ENCODE data around the gene C8G.

DNA sequence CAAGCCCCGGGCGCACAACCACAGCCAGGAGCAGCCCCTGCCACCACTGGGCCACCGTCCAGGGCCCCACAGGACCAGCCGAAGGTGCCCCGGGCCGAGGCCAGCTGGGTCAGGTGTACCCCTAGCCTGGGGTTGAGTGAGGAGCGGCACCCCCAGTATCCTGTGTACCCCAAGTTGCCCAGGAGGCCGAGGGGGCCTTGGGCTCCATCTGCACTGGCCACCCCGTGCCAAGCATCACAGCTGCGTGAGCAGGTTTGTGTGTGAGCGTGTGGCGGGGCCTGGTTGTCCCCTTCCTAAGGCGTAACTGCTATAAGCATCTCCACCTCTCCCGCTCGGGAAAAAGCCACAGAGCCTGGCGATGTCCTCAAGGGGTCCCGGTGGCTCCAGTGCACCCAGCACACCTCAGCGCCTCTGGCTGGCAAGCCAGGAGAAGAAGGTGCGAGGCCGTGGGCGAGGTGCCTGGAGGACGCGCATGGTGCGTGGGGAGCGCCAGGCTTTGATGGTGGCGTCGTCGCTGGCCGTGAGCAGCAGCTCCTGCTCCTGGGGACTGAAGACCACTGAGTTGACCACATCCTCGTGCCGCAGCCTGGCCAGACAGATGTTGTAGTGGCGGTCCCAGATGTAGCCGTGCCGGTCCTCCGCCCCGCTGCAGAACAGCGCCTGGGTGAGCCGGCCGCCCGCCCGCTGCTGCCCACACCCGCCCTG is 4.4 kb upstream of the C8G start:
- TF ChIP-seq, protein P1, sequence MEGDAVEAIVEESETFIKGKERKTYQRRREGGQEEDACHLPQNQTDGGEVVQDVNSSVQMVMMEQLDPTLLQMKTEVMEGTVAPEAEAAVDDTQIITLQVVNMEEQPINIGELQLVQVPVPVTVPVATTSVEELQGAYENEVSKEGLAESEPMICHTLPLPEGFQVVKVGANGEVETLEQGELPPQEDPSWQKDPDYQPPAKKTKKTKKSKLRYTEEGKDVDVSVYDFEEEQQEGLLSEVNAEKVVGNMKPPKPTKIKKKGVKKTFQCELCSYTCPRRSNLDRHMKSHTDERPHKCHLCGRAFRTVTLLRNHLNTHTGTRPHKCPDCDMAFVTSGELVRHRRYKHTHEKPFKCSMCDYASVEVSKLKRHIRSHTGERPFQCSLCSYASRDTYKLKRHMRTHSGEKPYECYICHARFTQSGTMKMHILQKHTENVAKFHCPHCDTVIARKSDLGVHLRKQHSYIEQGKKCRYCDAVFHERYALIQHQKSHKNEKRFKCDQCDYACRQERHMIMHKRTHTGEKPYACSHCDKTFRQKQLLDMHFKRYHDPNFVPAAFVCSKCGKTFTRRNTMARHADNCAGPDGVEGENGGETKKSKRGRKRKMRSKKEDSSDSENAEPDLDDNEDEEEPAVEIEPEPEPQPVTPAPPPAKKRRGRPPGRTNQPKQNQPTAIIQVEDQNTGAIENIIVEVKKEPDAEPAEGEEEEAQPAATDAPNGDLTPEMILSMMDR (conservative IDR thresholded peaks at IDR 0.05; ENCODE audit: low read depth, low read length), result no peak
- TF ChIP-seq, protein P2, sequence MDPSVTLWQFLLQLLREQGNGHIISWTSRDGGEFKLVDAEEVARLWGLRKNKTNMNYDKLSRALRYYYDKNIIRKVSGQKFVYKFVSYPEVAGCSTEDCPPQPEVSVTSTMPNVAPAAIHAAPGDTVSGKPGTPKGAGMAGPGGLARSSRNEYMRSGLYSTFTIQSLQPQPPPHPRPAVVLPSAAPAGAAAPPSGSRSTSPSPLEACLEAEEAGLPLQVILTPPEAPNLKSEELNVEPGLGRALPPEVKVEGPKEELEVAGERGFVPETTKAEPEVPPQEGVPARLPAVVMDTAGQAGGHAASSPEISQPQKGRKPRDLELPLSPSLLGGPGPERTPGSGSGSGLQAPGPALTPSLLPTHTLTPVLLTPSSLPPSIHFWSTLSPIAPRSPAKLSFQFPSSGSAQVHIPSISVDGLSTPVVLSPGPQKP (IDR thresholded peaks at IDR 0.05; ENCODE audit: borderline replicate concordance, low read depth, low read length), result no peak
- TF ChIP-seq CEBPB (IDR thresholded peaks at IDR 0.05; ENCODE audit: low read depth, low read length) (no peak), POLR2A (IDR thresholded peaks at IDR 0.05; ENCODE audit: low read depth, low read length) (no peak)

Data from IMR-90 (cell line).